DOHH2 (cell line): ENCODE data around the gene IRS1.

Experiments
- H3F3A ChIP-seq: fragments of 200-600 bp; sonication (generic), shearing (Covaris generic); 2 replicates; pipeline ENCODE4 v1.6.0; 2016; ENCODE audit warnings: antibody characterized with exemption, mild to moderate bottlenecking; ENCODE audit not compliant: control insufficient read depth, insufficient read depth
- H3K27ac ChIP-seq: fragments of 200-600 bp; sonication (generic); 2 replicates; pipeline ENCODE4 v1.5.1; 2014; ENCODE audit warnings: low read depth, mild to moderate bottlenecking, low read length, moderate library complexity
- H3K27me3 ChIP-seq: fragments of 200-600 bp; sonication (generic); 2 replicates; pipeline ENCODE4 v1.6.1; 2014; ENCODE audit warnings: mild to moderate bottlenecking, low read length, mixed read lengths; ENCODE audit not compliant: control insufficient read depth
- H3K36me3 ChIP-seq: fragments of 200-600 bp; sonication (generic); 2 replicates; pipeline ENCODE4 v1.6.1; 2014; ENCODE audit warnings: mild to moderate bottlenecking, low read length, moderate library complexity, mixed read lengths; ENCODE audit not compliant: control insufficient read depth
- H3K4me1 ChIP-seq: fragments of 200-600 bp; sonication (generic); 2 replicates; pipeline ENCODE4 v1.6.1; 2014; ENCODE audit warnings: mild to moderate bottlenecking, low read length, mixed read lengths; ENCODE audit not compliant: control insufficient read depth
- H3K4me2 ChIP-seq: fragments of 200-600 bp; sonication (generic); 2 replicates; pipeline ENCODE4 v1.6.0; 2014; ENCODE audit warnings: mild to moderate bottlenecking, low read length, moderate library complexity
- H3K4me3 ChIP-seq: fragments of 200-600 bp; sonication (generic); 2 replicates; pipeline ENCODE4 v1.5.1; 2014; ENCODE audit warnings: mild to moderate bottlenecking, low read length, mixed read lengths
- H3K79me2 ChIP-seq: fragments of 200-600 bp; sonication (generic); 2 replicates; pipeline ENCODE4 v1.6.1; 2014; ENCODE audit warnings: mild to moderate bottlenecking, low read length, mixed read lengths; ENCODE audit not compliant: control insufficient read depth
- H3K9me2 ChIP-seq: fragments of 200-600 bp; sonication (generic); replicated peaks from 2 replicates; pipeline ENCODE4 v1.6.1; 2014; ENCODE audit warnings: mild to moderate bottlenecking, low read length, mixed read lengths; ENCODE audit not compliant: control insufficient read depth
- H3K9me3 ChIP-seq: fragments of 200-600 bp; sonication (generic); 2 replicates; pipeline ENCODE4 v1.6.1; 2014; ENCODE audit warnings: antibody characterized with exemption, low read length, mixed read lengths; ENCODE audit not compliant: control insufficient read depth, insufficient read depth
- H4K20me1 ChIP-seq: fragments of 200-600 bp; sonication (generic); 2 replicates; pipeline ENCODE4 v1.6.0; 2014; ENCODE audit warnings: low read depth, mild to moderate bottlenecking, antibody characterized with exemption, low read length, moderate library complexity; ENCODE audit not compliant: control insufficient read depth, insufficient read depth
- EZH2phosphoT487 ChIP-seq: fragments of 200-600 bp; sonication (generic); IDR thresholded peaks from 2 replicates; pipeline ENCODE4 v1.6.1; 2017; ENCODE audit warnings: borderline replicate concordance, mild to moderate bottlenecking, antibody characterized with exemption, low read length, moderate library complexity, mixed read lengths
- TF ChIP-seq, protein P1 (sequence below): fragments of 200-600 bp; sonication (generic); IDR thresholded peaks from one replicate; pipeline ENCODE4 v1.5.1; 2014; ENCODE audit warnings: antibody characterized with exemption, mild to moderate bottlenecking, low read depth, low read length; ENCODE audit not compliant: poor library complexity, severe bottlenecking

IRS1 gene

DNA sequence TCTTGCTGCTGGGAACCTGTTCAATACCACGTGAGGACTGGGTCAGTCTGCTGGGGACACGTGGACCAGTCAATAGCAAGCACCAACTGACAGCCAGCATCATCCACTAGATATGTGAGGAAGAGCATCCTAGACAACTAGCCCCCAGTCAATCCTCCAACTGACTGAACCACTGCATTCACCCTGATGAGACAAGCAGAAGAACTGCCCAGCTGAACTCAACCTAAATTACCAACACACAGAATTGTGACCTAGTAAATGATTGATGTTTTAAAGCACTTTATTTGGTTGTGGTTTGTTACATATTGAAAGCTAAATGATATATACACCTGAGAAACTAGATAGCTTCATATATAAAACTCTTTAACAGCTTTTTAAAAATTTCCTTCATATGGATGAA lies 15.7 kb downstream of the IRS1 start:
- no peaks in the 10 kb centered on the region for H3K27me3 ChIP-seq
- 0 out of 2 replicates have a peak, but pooled peaks cover 4% of the 10 kb centered on the region for H3F3A ChIP-seq
- no peaks in the 10 kb centered on the region for H3K9me2 ChIP-seq
- no peak overlapping the region for H3K4me3 ChIP-seq
- H3K9me3 ChIP-seq = no peaks in the 10 kb centered on the region
- TF ChIP-seq EZH2phosphoT487 = no peak
- TF ChIP-seq, protein P1, sequence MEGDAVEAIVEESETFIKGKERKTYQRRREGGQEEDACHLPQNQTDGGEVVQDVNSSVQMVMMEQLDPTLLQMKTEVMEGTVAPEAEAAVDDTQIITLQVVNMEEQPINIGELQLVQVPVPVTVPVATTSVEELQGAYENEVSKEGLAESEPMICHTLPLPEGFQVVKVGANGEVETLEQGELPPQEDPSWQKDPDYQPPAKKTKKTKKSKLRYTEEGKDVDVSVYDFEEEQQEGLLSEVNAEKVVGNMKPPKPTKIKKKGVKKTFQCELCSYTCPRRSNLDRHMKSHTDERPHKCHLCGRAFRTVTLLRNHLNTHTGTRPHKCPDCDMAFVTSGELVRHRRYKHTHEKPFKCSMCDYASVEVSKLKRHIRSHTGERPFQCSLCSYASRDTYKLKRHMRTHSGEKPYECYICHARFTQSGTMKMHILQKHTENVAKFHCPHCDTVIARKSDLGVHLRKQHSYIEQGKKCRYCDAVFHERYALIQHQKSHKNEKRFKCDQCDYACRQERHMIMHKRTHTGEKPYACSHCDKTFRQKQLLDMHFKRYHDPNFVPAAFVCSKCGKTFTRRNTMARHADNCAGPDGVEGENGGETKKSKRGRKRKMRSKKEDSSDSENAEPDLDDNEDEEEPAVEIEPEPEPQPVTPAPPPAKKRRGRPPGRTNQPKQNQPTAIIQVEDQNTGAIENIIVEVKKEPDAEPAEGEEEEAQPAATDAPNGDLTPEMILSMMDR = no peak
- no peak overlapping the region for H3K27ac ChIP-seq
- H4K20me1 ChIP-seq = no peaks in the 10 kb centered on the region
- H3K79me2 ChIP-seq = peaks cover 13% of the 10 kb centered on the region; the same call in 1 of the 2 replicates
- H3K4me2 ChIP-seq = no peak overlapping the region
- peaks cover 10% of the 10 kb centered on the region for H3K36me3 ChIP-seq
- H3K4me1 ChIP-seq = no peaks in the 10 kb centered on the region; the same call in 1 of the 2 replicates

DNA sequence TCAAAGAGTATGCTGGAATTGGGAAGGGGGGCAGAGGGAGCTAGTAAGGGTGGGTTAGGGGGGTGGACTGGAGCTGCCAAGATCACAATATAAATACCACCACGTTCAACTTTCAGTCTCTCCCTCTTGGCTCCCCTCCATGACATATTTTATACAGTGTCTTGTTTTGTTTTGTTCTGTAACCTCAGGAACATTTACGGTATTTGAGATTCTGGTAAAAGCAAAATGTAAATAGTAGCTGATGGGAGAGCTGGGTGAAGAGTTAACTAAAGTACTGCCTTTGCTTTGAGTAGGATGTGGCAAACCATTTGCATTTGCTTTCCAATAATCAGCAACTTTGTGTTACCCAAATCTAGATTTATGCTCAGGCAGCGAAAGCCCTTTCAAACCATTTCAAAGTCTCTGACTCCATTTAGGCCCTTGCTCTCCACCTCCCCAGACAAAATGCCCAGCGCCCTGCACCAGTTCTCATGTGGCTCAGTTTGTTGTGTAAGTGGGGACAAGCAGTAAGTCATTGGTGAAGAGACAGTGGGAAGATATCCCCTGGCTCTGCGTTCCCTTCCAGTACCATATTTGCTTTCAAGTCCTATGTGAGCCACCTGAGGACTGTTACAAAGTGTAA lies 17.4 kb downstream of the IRS1 start:
- H3K27me3 ChIP-seq = no peaks in the 10 kb centered on the region
- H3K9me3 ChIP-seq = no peaks in the 10 kb centered on the region
- H3F3A ChIP-seq = no peaks in the 10 kb centered on the region
- no peak overlapping the region for H3K4me3 ChIP-seq
- TF ChIP-seq, protein P1 = no peak
- no peak for TF ChIP-seq EZH2phosphoT487
- no peak overlapping the region for H3K27ac ChIP-seq
- H3K4me1 ChIP-seq = peaks cover 11% of the 10 kb centered on the region
- no peaks in the 10 kb centered on the region for H4K20me1 ChIP-seq
- peaks cover 2% of the 10 kb centered on the region; the same call in 1 of the 2 replicates for H3K79me2 ChIP-seq
- H3K36me3 ChIP-seq = peaks cover 4% of the 10 kb centered on the region; the same call in 1 of the 2 replicates
- no peaks in the 10 kb centered on the region for H3K9me2 ChIP-seq
- no peak overlapping the region for H3K4me2 ChIP-seq

DNA sequence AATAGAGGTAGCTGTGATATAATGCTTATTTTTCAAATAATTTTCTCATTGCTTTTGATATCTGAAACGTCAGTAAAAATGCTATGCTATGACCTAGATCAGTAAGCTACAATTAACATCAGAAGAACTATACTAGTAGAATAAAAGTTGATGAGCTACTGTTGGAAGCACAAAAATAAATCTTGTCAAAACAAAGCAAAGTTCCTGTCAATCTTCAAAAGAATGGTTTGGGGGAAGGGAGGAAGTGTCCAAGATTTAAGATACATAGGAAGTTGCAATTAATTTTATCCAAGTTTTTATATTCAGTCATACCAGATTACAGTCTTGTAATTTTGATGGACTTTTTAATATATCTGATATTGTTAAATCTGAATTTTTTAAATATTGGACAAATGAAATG lies 19.2 kb downstream of the IRS1 start:
- Histone ChIP-seq H3K4me2 (no peak overlapping the region), H3K4me1 (peaks cover 15% of the 10 kb centered on the region), H4K20me1 (no peaks in the 10 kb centered on the region), H3K27me3 (no peaks in the 10 kb centered on the region), H3K4me3 (no peak overlapping the region), H3K9me2 (no peaks in the 10 kb centered on the region), H3K27ac (no peak overlapping the region), H3K79me2 (no peaks in the 10 kb centered on the region), H3F3A (no peaks in the 10 kb centered on the region), H3K36me3 (no peaks in the 10 kb centered on the region), H3K9me3 (no peaks in the 10 kb centered on the region)
- TF ChIP-seq EZH2phosphoT487 = no peak
- TF ChIP-seq, protein P1 = no peak

DNA sequence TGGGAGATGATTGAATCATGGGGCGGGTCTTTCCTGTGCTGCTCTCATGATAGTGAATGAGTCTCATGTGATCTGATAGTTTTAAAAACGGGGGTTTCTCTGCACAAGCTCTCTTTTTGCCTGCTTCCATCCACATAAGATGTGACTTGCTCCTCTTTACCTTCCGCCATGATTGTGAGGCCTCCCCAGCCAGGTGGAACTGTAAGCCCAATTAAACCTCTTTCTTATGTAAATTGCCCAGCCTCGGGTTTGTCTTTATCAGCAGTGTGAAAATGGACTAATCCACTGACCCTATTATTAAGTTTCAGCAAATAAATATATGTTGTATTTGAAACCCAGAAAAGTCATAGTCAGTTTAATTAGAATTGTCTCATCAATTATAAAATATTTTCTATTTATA lies 22.0 kb downstream of the IRS1 start:
- 0 out of 2 replicates have a peak, but pooled peaks cover 3% of the 10 kb centered on the region for H3K36me3 ChIP-seq
- no peak overlapping the region for H3K4me2 ChIP-seq
- peaks cover 7% of the 10 kb centered on the region; the same call in 1 of the 2 replicates for H3K79me2 ChIP-seq
- TF ChIP-seq EZH2phosphoT487 = no peak
- TF ChIP-seq, protein P1 = no peak
- H3K4me3 ChIP-seq = no peak overlapping the region
- H3K9me3 ChIP-seq = no peaks in the 10 kb centered on the region
- H3K27me3 ChIP-seq = no peaks in the 10 kb centered on the region
- peaks cover 7% of the 10 kb centered on the region for H3F3A ChIP-seq
- peaks cover 43% of the 10 kb centered on the region for H3K4me1 ChIP-seq
- H3K27ac ChIP-seq = no peak overlapping the region
- no peaks in the 10 kb centered on the region for H4K20me1 ChIP-seq
- H3K9me2 ChIP-seq = no peaks in the 10 kb centered on the region
